GM18517 (cell line): ENCODE measurements around the gene ISCU.
"Not testable (repeated sequence)": the region's sequence is repeated elsewhere in the genome, so short reads cannot be mapped to it uniquely, and the experiment has no call there.

ENCODE experiments used
- ATAC-seq: cut with Tn5 transposase; IDR thresholded peaks from one replicate; pipeline ENCODE4 v1.9.1; 2021; ENCODE audit warnings: mild to moderate bottlenecking, moderate library complexity; ENCODE audit not compliant: unreplicated experiment

ISCU gene

GRCh38 chr12:108586306-108586705 is 23.9 kb downstream of the ISCU start:
- no peak for ATAC-seq

- ATAC-seq = no peak
Measured at GRCh38 chr12:108587826-108588225, 25.4 kb downstream of the ISCU start.

- ATAC-seq = no peak
Measured at GRCh38 chr12:108589028-108589839, 26.8 kb downstream of the ISCU start.

- ATAC-seq = no peak
Measured at GRCh38 chr12:108589840-108590229, 27.4 kb downstream of the ISCU start.

- not testable (repeated sequence) for ATAC-seq
Measured at GRCh38 chr12:108590463-108590862, 28.1 kb downstream of the ISCU start.

GRCh38 chr12:108591267-108591980 is 29.0 kb downstream of the ISCU start:
- no peak for ATAC-seq

- no peak for ATAC-seq
Measured at GRCh38 chr12:108592033-108592909, 29.9 kb downstream of the ISCU start.

- ATAC-seq = no peak
Measured at GRCh38 chr12:108594323-108594903, 32.0 kb downstream of the ISCU start.

GRCh38 chr12:108594960-108595710 is 32.7 kb downstream of the ISCU start:
- ATAC-seq = no peak

- ATAC-seq = no peak
Measured at GRCh38 chr12:108595711-108596647, 33.6 kb downstream of the ISCU start.

GRCh38 chr12:108596854-108597558 is 34.6 kb downstream of the ISCU start:
- ATAC-seq = no peak

- ATAC-seq = no peak
Measured at GRCh38 chr12:108597559-108598471, 35.4 kb downstream of the ISCU start, which contains the start of gene TMEM119. Gene TMEM119, minus strand, starts transcription at chr12:108598084. Its CDS starts 5,701 bp downstream, at chr12:108592383.

GRCh38 chr12:108598553-108599250 is 36.3 kb downstream of the ISCU start:
- no peak for ATAC-seq

- ATAC-seq = no peak
Measured at GRCh38 chr12:108599541-108599940, 37.1 kb downstream of the ISCU start.

GRCh38 chr12:108599948-108600701 is 37.7 kb downstream of the ISCU start:
- no peak for ATAC-seq

- no peak for ATAC-seq
Measured at GRCh38 chr12:108600702-108601007, 38.3 kb downstream of the ISCU start.
